CD8-positive, alpha-beta memory T cell (primary cell): ENCODE data around the gene RCAN3. TPM values are rescaled to one million over a fixed set of nuclear protein-coding genes. Genes with fewer than 3 reads are reported as not detected.

ENCODE experiments used
- CTCF ChIA-PET: fragments of 350-600 bp; sonication (Branson Sonifier 250); formaldehyde crosslinking; loops from one replicate; lab custom pipeline; 2021; ENCODE audit warnings: antibody characterized with exemption; lab: Charles Lee
- POLR2A ChIA-PET: fragments of 350-600 bp; sonication (Branson Sonifier 250); formaldehyde crosslinking; loops from one replicate; lab custom pipeline; 2021; ENCODE audit warnings: antibody characterized with exemption; lab: Charles Lee
- DNase-seq, 5 donors: peaks; one replicate each; pipeline versions ENCODE4 v3.0.0 to v3.0.0-alpha.2; 2020 to 2022; ENCODE audit warnings: mixed read lengths in 1 of 5
- H3K27ac ChIP-seq: one replicate; pipeline ENCODE4 v1.7.0; 2013; ENCODE audit warnings: low read depth, mild to moderate bottlenecking, low read length, moderate library complexity
- H3K27me3 ChIP-seq: 2 replicates; pipeline ENCODE4 v1.7.0; 2013; ENCODE audit warnings: low read length, mild to moderate bottlenecking; ENCODE audit not compliant: insufficient read depth, poor library complexity, severe bottlenecking
- H3K36me3 ChIP-seq: 2 replicates; pipeline ENCODE4 v1.7.0; 2013; ENCODE audit warnings: mild to moderate bottlenecking, low read length, moderate library complexity; ENCODE audit not compliant: insufficient read depth
- H3K4me1 ChIP-seq: 2 replicates; pipeline ENCODE4 v1.7.0; 2013; ENCODE audit warnings: mild to moderate bottlenecking, low read length, moderate library complexity; ENCODE audit not compliant: insufficient read depth
- H3K4me3 ChIP-seq: 2 replicates; pipeline ENCODE4 v1.7.0; 2013; ENCODE audit warnings: mild to moderate bottlenecking, low read length
- H3K9me3 ChIP-seq: 2 replicates; pipeline ENCODE4 v1.7.0; 2013; ENCODE audit warnings: mild to moderate bottlenecking, low read length
- H3K27ac Mint-ChIP-seq, 8 donors: one replicate each; pipeline ENCODE4 v1.8.0; 2020 to 2021; ENCODE audit warnings: mixed read lengths in 8 of 8, mild to moderate bottlenecking in 6 of 8, inconsistent platforms in 3 of 8, moderate library complexity in 3 of 8
- H3K27me3 Mint-ChIP-seq, 2 donors: one replicate each; pipeline ENCODE4 v1.8.0; 2020 to 2021; ENCODE audit warnings: mixed read lengths in 2 of 2, mild to moderate bottlenecking in 1 of 2, moderate library complexity in 1 of 2
- H3K36me3 Mint-ChIP-seq, 3 donors: one replicate each; pipeline ENCODE4 v1.8.0; 2020 to 2021; ENCODE audit warnings: mixed read lengths in 3 of 3, inconsistent platforms in 1 of 3, mild to moderate bottlenecking in 1 of 3
- H3K4me1 Mint-ChIP-seq, 3 donors: one replicate each; pipeline ENCODE4 v1.8.0; 2020 to 2021; ENCODE audit warnings: mixed read lengths in 3 of 3, inconsistent platforms in 1 of 3, mild to moderate bottlenecking in 1 of 3
- H3K4me3 Mint-ChIP-seq, 7 donors: one replicate each; pipeline ENCODE4 v1.8.0; 2020 to 2021; ENCODE audit warnings: mixed read lengths in 7 of 7, mild to moderate bottlenecking in 6 of 7, moderate library complexity in 4 of 7, inconsistent platforms in 2 of 7
- H3K9me3 Mint-ChIP-seq, 5 donors: one replicate each; pipeline ENCODE4 v1.8.0; 2020 to 2022; ENCODE audit warnings: mixed read lengths in 5 of 5, mild to moderate bottlenecking in 3 of 5, moderate library complexity in 2 of 5, inconsistent platforms in 1 of 5
- polyA plus RNA-seq: library from polyadenylated mRNA; unstranded; fragments of 300-500 nt; fragmentation: Illumina TruSeq; gene quantifications from one replicate; pipeline ENCODE4 v1.2.3, GENCODE V29; 2021
- total RNA-seq, 2 experiments: library from RNA; stranded (reverse); gene quantifications; one replicate each; pipeline ENCODE4 v1.2.3, GENCODE V29; 2021

The RCAN3 gene
- total and polyA plus RNA-seq, 3 experiments from 2014 or later, result 62.6 to 66.7 (median 64.0) TPM

GRCh38 chr1:24584171-24584647 is 81.6 kb downstream of the RCAN3 start:
- Mint-ChIP-seq H3K27ac (peak overlapping the region in 2 of 8 donors; percentile 3 to 75), H3K4me1 (peaks cover 5 to 8% (median 6%) of the 10 kb centered on the region in 3 donors), H3K27me3 (no peaks in the 10 kb centered on the region), H3K9me3 (peaks cover 0 to 2% (median 0%) of the 10 kb centered on the region in 5 donors), H3K36me3 (no peaks in the 10 kb centered on the region), H3K4me3 (no peak overlapping the region)
- no peak for DNase-seq
- Histone ChIP-seq H3K9me3 (no peaks in the 10 kb centered on the region), H3K27ac (no peak overlapping the region), H3K27me3 (peaks cover 9% of the 10 kb centered on the region), H3K36me3 (no peaks in the 10 kb centered on the region), H3K4me1 (peaks cover 4% of the 10 kb centered on the region), H3K4me3 (no peak overlapping the region)
- ChIA-PET CTCF (interaction anchor here (1.3 to 6.3 kb wide), 3 partner anchors 169 to 385 kb away, joined by 6 to 76 read pairs (median 7); partner anchors contain the start of genes NIPAL3 and STPG1), POLR2A (no interaction called here)

- H3K27ac Mint-ChIP-seq, result peak overlapping the region in 1 of 8 donors; percentile 38
- no peak overlapping the region for H3K4me3 ChIP-seq
- POLR2A ChIA-PET, result interaction anchor here (1.5 kb wide), 1 partner anchor 171 kb away, joined by 8 read pairs; the partner anchor contains the start of gene NIPAL3
- peaks cover 4% of the 10 kb centered on the region for H3K4me1 ChIP-seq
- CTCF ChIA-PET, result interaction anchor here (1.3 to 6.3 kb wide), 12 partner anchors 10 to 388 kb away, joined by 3 to 76 read pairs (median 7); partner anchors contain the start of genes NIPAL3 and STPG1
- no peaks in the 10 kb centered on the region for H3K9me3 ChIP-seq
- no peaks in the 10 kb centered on the region for H3K36me3 ChIP-seq
- H3K36me3 Mint-ChIP-seq, result no peaks in the 10 kb centered on the region
- no peaks in the 10 kb centered on the region for H3K9me3 Mint-ChIP-seq
- no peak overlapping the region for H3K27ac ChIP-seq
- peaks cover 9% of the 10 kb centered on the region for H3K27me3 ChIP-seq
- H3K4me1 Mint-ChIP-seq, result peaks cover 5 to 8% (median 6%) of the 10 kb centered on the region in 3 donors
- no peak for DNase-seq
- H3K27me3 Mint-ChIP-seq, result peaks cover 3 to 5% of the 10 kb centered on the region in 2 donors
- H3K4me3 Mint-ChIP-seq, result no peak overlapping the region
Measured at GRCh38 chr1:24586119-24586518, 83.5 kb downstream of the RCAN3 start.

- Histone ChIP-seq H3K9me3 (no peaks in the 10 kb centered on the region), H3K27me3 (peaks cover 9% of the 10 kb centered on the region), H3K36me3 (no peaks in the 10 kb centered on the region), H3K4me1 (peaks cover 4% of the 10 kb centered on the region), H3K27ac (no peak overlapping the region), H3K4me3 (no peak overlapping the region)
- peak overlapping the region; percentile 2 to 88 (median 66) for H3K27ac Mint-ChIP-seq
- ChIA-PET POLR2A (interaction anchor here (0.6 to 1.5 kb wide), 6 partner anchors 83 to 438 kb away, joined by 3 to 8 read pairs (median 4); partner anchors contain the start of gene NIPAL3), CTCF (interaction anchor here (0.6 to 6.3 kb wide), 45 partner anchors 9 to 389 kb away, joined by 3 to 76 read pairs (median 4); partner anchors contain the start of genes CLIC4, NIPAL3 and STPG1)
- no peaks in the 10 kb centered on the region for H3K9me3 Mint-ChIP-seq
- no peaks in the 10 kb centered on the region for H3K36me3 Mint-ChIP-seq
- peak overlapping the region in 2 of 7 donors; percentile 28 to 34 for H3K4me3 Mint-ChIP-seq
- peak; percentile 11 to 77 (median 63) for DNase-seq
- H3K4me1 Mint-ChIP-seq, result peaks cover 5 to 8% (median 6%) of the 10 kb centered on the region in 3 donors
- peaks cover 5 to 8% of the 10 kb centered on the region in 2 donors for H3K27me3 Mint-ChIP-seq
Measured at GRCh38 chr1:24586970-24587820, 84.6 kb downstream of the RCAN3 start.

- H3K9me3 Mint-ChIP-seq, result no peaks in the 10 kb centered on the region
- Histone ChIP-seq H3K9me3 (no peaks in the 10 kb centered on the region), H3K27ac (no peak overlapping the region), H3K27me3 (peaks cover 9% of the 10 kb centered on the region), H3K36me3 (no peaks in the 10 kb centered on the region), H3K4me1 (peaks cover 4% of the 10 kb centered on the region), H3K4me3 (no peak overlapping the region)
- CTCF ChIA-PET, result interaction anchor here (2.3 to 6.3 kb wide), 5 partner anchors 12 to 390 kb away, joined by 6 to 76 read pairs (median 26); partner anchors contain the start of genes NIPAL3 and STPG1
- no peaks in the 10 kb centered on the region for H3K36me3 Mint-ChIP-seq
- H3K4me3 Mint-ChIP-seq, result no peak overlapping the region
- H3K27ac Mint-ChIP-seq, result no peak overlapping the region
- H3K4me1 Mint-ChIP-seq, result peaks cover 5 to 8% (median 6%) of the 10 kb centered on the region in 3 donors
- POLR2A ChIA-PET, result no interaction called here
- DNase-seq, result no peak
- peaks cover 5 to 11% of the 10 kb centered on the region in 2 donors for H3K27me3 Mint-ChIP-seq
Measured at GRCh38 chr1:24588573-24588972, 85.9 kb downstream of the RCAN3 start.

GRCh38 chr1:24589200-24589599 is 86.6 kb downstream of the RCAN3 start:
- Mint-ChIP-seq H3K27me3 (peaks cover 5 to 12% of the 10 kb centered on the region in 2 donors), H3K9me3 (no peaks in the 10 kb centered on the region)
- CTCF ChIA-PET, result interaction anchor here (2.1 kb wide), 1 partner anchor 174 kb away, joined by 8 read pairs; the partner anchor contains the start of gene NIPAL3

More at GRCh38 chr1:24589200-24589599, 86.6 kb downstream of the RCAN3 start:
- H3K27me3 ChIP-seq, result peaks cover 9% of the 10 kb centered on the region
- no peaks in the 10 kb centered on the region for H3K36me3 Mint-ChIP-seq
- no peaks in the 10 kb centered on the region for H3K9me3 ChIP-seq
- no peak overlapping the region for H3K4me3 Mint-ChIP-seq
- peaks cover 5 to 8% (median 6%) of the 10 kb centered on the region in 3 donors for H3K4me1 Mint-ChIP-seq
- no peak for DNase-seq
- H3K27ac Mint-ChIP-seq, result no peak overlapping the region
- no peaks in the 10 kb centered on the region for H3K36me3 ChIP-seq
- POLR2A ChIA-PET, result no interaction called here
- peaks cover 4% of the 10 kb centered on the region for H3K4me1 ChIP-seq
- H3K4me3 ChIP-seq, result no peak overlapping the region
- no peak overlapping the region for H3K27ac ChIP-seq

Other genes starting within 250 kb of the RCAN3 start
- gene GRHL3, start 183.5 kb upstream of the RCAN3 start, total RNA-seq, result under 1 TPM; 0.13 to 0.29 TPM
- gene GRHL3, start 183.5 kb upstream of the RCAN3 start, polyA plus RNA-seq, result not detected
- gene STPG1, start 89.1 kb upstream of the RCAN3 start, total RNA-seq, result 1 to 10 TPM; 5.1 to 5.6 TPM
- 4.9 TPM for gene STPG1, start 89.1 kb upstream of the RCAN3 start, polyA plus RNA-seq
- 10 to 100 TPM; 31.3 to 33.2 TPM for gene NIPAL3, start 87.0 kb upstream of the RCAN3 start, total RNA-seq
- gene NIPAL3, start 87.0 kb upstream of the RCAN3 start, polyA plus RNA-seq, result 55.5 TPM
- under 1 TPM in 1 of 2 experiments, not detected in 1; 0.04 TPM for gene NCMAP, start 53.3 kb downstream of the RCAN3 start, total RNA-seq
- gene NCMAP, start 53.3 kb downstream of the RCAN3 start, polyA plus RNA-seq, result not detected
- 100 to 1,000 TPM; 226 to 244 TPM for gene SRRM1, start 140.5 kb downstream of the RCAN3 start, total RNA-seq
- gene SRRM1, start 140.5 kb downstream of the RCAN3 start, polyA plus RNA-seq, result 239 TPM
- 10 to 100 TPM; 12.8 to 13.2 TPM for gene CLIC4, start 242.6 kb downstream of the RCAN3 start, total RNA-seq
- gene CLIC4, start 242.6 kb downstream of the RCAN3 start, polyA plus RNA-seq, result 0.18 TPM